Ishikawa (cell line): Measurements from ENCODE around the gene NIM1K.

ENCODE experiments used
- CEBPB ChIP-seq: IDR thresholded peaks from 2 replicates; pipeline ENCODE4 v1.6.1; 2012
- CREB1 ChIP-seq: IDR thresholded peaks from 2 replicates; pipeline ENCODE4 v1.6.1; 2012; ENCODE audit warnings: low read depth
- EGR1 ChIP-seq: IDR thresholded peaks from 2 replicates; pipeline ENCODE4 v1.6.1; 2012
- EP300 ChIP-seq: IDR thresholded peaks from 2 replicates; pipeline ENCODE4 v1.6.1; 2012; ENCODE audit warnings: borderline replicate concordance
- FOXM1 ChIP-seq: IDR thresholded peaks from 2 replicates; pipeline ENCODE4 v1.6.1; 2012; ENCODE audit warnings: low read depth, borderline replicate concordance
- MAX ChIP-seq: IDR thresholded peaks from 2 replicates; pipeline ENCODE4 v1.6.1; 2012
- NFIC ChIP-seq: IDR thresholded peaks from 2 replicates; pipeline ENCODE4 v1.6.1; 2012
- RAD21 ChIP-seq: IDR thresholded peaks from 2 replicates; pipeline ENCODE4 v1.6.1; 2012; ENCODE audit warnings: low read depth
- REST ChIP-seq: IDR thresholded peaks from 2 replicates; pipeline ENCODE4 v1.6.1; 2012; ENCODE audit warnings: low read depth, mild to moderate bottlenecking
- TAF1 ChIP-seq: IDR thresholded peaks from 2 replicates; pipeline ENCODE4 v1.6.1; 2012; ENCODE audit warnings: low read depth, mild to moderate bottlenecking
- TCF12 ChIP-seq: IDR thresholded peaks from 2 replicates; pipeline ENCODE4 v1.6.1; 2012; ENCODE audit warnings: low read depth
- TEAD4 ChIP-seq: IDR thresholded peaks from 2 replicates; pipeline ENCODE4 v1.6.1; 2012
- USF1 ChIP-seq: IDR thresholded peaks from 2 replicates; pipeline ENCODE4 v1.6.1; 2012
- YY1 ChIP-seq: IDR thresholded peaks from 2 replicates; pipeline ENCODE4 v1.6.1; 2012; ENCODE audit warnings: low read depth
- ZBTB7A ChIP-seq: IDR thresholded peaks from 2 replicates; pipeline ENCODE4 v1.6.1; 2012; ENCODE audit warnings: low read depth

NIM1K gene

GRCh38 chr5:43168175-43168574 lies 23.9 kb upstream of the NIM1K start:
- no peak for TF ChIP-seq TCF12
- no peak for TF ChIP-seq REST
- TF ChIP-seq CEBPB: no peak
- no peak for TF ChIP-seq RAD21
- no peak for TF ChIP-seq YY1
- TF ChIP-seq ZBTB7A: no peak
- TF ChIP-seq CREB1: no peak
- TF ChIP-seq MAX: no peak
- TF ChIP-seq USF1: no peak
- no peak for TF ChIP-seq FOXM1
- no peak for TF ChIP-seq TAF1
- TF ChIP-seq TEAD4: no peak
- no peak for TF ChIP-seq NFIC
- TF ChIP-seq EGR1: no peak
- no peak for TF ChIP-seq EP300

GRCh38 chr5:43171451-43171850 lies 20.6 kb upstream of the NIM1K start:
- TF ChIP-seq TEAD4 (no peak), NFIC (no peak), RAD21 (no peak), EGR1 (no peak), TAF1 (no peak)

DNA sequence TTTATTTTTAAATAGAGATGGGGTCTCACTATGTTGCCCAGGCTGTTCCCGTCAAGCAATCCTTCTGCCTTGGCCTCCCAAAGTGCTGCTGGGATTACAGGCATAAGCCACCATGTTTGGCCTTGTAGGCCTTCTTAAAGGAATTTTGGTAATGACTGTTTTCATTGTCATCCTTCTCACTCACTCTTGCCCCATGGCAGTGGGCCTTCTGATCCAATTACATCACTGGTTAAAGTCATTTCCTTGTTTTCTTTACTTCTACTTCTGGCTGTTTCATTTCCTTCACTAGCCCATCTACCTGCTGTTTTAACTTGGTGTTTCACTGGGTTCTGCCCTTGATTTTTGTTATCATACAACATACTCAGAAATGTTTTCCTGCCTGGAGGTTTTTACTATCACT lies 20.1 kb upstream of the NIM1K start:
- TF ChIP-seq TCF12 (no peak), CEBPB (no peak), TEAD4 (no peak), RAD21 (no peak), TAF1 (no peak), CREB1 (no peak), ZBTB7A (no peak), USF1 (no peak), NFIC (no peak), MAX (no peak), FOXM1 (no peak), EP300 (no peak)

DNA sequence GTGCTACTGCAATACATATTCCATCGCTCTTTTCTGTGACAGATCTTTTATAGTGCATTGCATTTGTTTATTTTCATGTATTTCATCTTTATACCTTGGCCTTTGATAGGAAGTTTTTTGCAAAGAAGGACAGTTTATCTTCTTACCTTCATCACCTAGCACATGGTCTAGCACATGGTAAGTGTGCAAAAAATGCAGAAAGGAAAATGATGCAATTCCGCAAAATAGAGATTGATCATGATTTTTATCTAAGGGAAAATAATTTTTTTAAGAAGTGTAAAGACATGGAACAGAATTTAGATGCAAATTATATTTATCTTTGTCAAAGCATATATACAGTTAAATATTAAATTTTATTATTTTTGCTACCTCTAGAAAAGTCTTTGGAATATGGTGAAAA lies 19.2 kb upstream of the NIM1K start:
- TF ChIP-seq USF1 (no peak), FOXM1 (no peak), ZBTB7A (no peak), MAX (no peak), TCF12 (no peak), EGR1 (no peak), TAF1 (no peak), REST (no peak), RAD21 (no peak), YY1 (no peak), EP300 (no peak), NFIC (no peak), CREB1 (no peak), TEAD4 (no peak), CEBPB (no peak)

- TF ChIP-seq NFIC: no peak
- no peak for TF ChIP-seq TEAD4
- no peak for TF ChIP-seq USF1
- no peak for TF ChIP-seq RAD21
- TF ChIP-seq ZBTB7A: no peak
- TF ChIP-seq CEBPB: no peak
- no peak for TF ChIP-seq FOXM1
- TF ChIP-seq REST: no peak
- TF ChIP-seq TAF1: no peak
- TF ChIP-seq MAX: no peak
- no peak for TF ChIP-seq YY1
- TF ChIP-seq EGR1: no peak
- no peak for TF ChIP-seq TCF12
Measured at GRCh38 chr5:43174586-43174985, 17.4 kb upstream of the NIM1K start.
